ENCODE results near the gene EPS8L3.
"Not testable (repeated sequence)": the region's sequence is repeated elsewhere in the genome, so short reads cannot be mapped to it uniquely, and the experiment has no call there.

GRCh38 chr1:109708949-109709348 lies 54.8 kb downstream of the EPS8L3 start:
- not testable (repeated sequence) for TF ChIP-seq CTCF (IDR thresholded peaks at IDR 0.05; ENCODE audit: control extremely low read depth in 1 of 3, insufficient read depth in 1 of 3, low read depth in 1 of 3, low read length in 3 of 3); POLR2A (IDR thresholded peaks at IDR 0.05; ENCODE audit: control extremely low read depth in 1 of 2, low read depth in 2 of 2, low read length in 2 of 2); EP300 (IDR thresholded peaks at IDR 0.05; ENCODE audit: borderline replicate concordance in 1 of 2, low read depth in 2 of 2, low read length in 2 of 2); KDM5A (IDR thresholded peaks at IDR 0.05; ENCODE audit: low read length); GABPA (IDR thresholded peaks at IDR 0.05; ENCODE audit: borderline replicate concordance, insufficient read depth, low read length); CBX8 (IDR thresholded peaks at IDR 0.05; ENCODE audit: borderline replicate concordance, low read depth, low read length)

Data from H1 (cell line).